NCI-H460 (cell line): ENCODE results near the gene CEND1. TPM values are rescaled to one million over a fixed set of nuclear protein-coding genes. Genes with fewer than 3 reads are reported as not detected.

Experiments used
- small RNA-seq, 2 experiments: library from RNA; depleted of rRNA; stranded (forward); fragments of <200 nt; gene quantifications; one replicate each; pipeline ENCODE3, GENCODE V24; 2014
- total RNA-seq: library from RNA; depleted of rRNA; stranded (reverse); fragments of >200 nt; shearing (Covaris generic); gene quantifications from 2 replicates; pipeline ENCODE4 v1.2.3, GENCODE V29; 2014; rRNA removed

Gene CEND1
- total RNA-seq, 1 experiment from 2014 or later, result not detected

Small RNA genes within 50 kb of the gene (small RNA-seq; reads per million reads assigned to genes)
- gene SNORA52, result 0 reads per million in 2 experiments

Other genes with a start within 250 kb of the CEND1 start
- 0.38 and 1.8 TPM in 2 replicates for gene LMNTD2, start 229.4 kb downstream of the CEND1 start, total RNA-seq
- gene RASSF7, start 229.1 kb downstream of the CEND1 start, total RNA-seq, result 3.0 and 4.3 TPM in 2 replicates
- gene PHRF1, start 213.6 kb downstream of the CEND1 start, total RNA-seq, result 9.8 and 11.4 TPM in 2 replicates
- 3.8 and 5.0 TPM in 2 replicates for gene IRF7, start 174.1 kb downstream of the CEND1 start, total RNA-seq
- gene CDHR5, start 165.1 kb downstream of the CEND1 start, total RNA-seq, result 0.05 TPM in 1 of 2 replicates, not detected in the other
- gene SCT, start 162.9 kb downstream of the CEND1 start, total RNA-seq, result not detected in 2 replicates
- gene DRD4, start 152.8 kb downstream of the CEND1 start, total RNA-seq, result 0.22 and 0.23 TPM in 2 replicates
- gene DEAF1, start 94.9 kb downstream of the CEND1 start, total RNA-seq, result 30.3 and 32.3 TPM in 2 replicates
- 6.9 and 8.9 TPM in 2 replicates for gene TMEM80, start 94.3 kb downstream of the CEND1 start, total RNA-seq
- 12.8 and 13.9 TPM in 2 replicates for gene EPS8L2, start 83.9 kb downstream of the CEND1 start, total RNA-seq
- gene TALDO1, start 42.6 kb downstream of the CEND1 start, total RNA-seq, result 383 and 408 TPM in 2 replicates
- gene GATD1, start 12.6 kb downstream of the CEND1 start, total RNA-seq, result 21.6 and 23.0 TPM in 2 replicates
- 16.2 and 20.8 TPM in 2 replicates for gene SLC25A22, start 8.2 kb upstream of the CEND1 start, total RNA-seq
- 3.1 and 3.6 TPM in 2 replicates for gene PIDD1, start 15.1 kb upstream of the CEND1 start, total RNA-seq
- gene RPLP2, start 19.9 kb upstream of the CEND1 start, total RNA-seq, result 1,205 and 1,442 TPM in 2 replicates
- gene PNPLA2, start 28.8 kb upstream of the CEND1 start, total RNA-seq, result 15.0 and 15.7 TPM in 2 replicates
- gene CRACR2B, start 37.8 kb upstream of the CEND1 start, total RNA-seq, result 5.0 and 5.5 TPM in 2 replicates
- 292 and 302 TPM in 2 replicates for gene CD151, start 42.9 kb upstream of the CEND1 start, total RNA-seq
- 143 and 174 TPM in 2 replicates for gene POLR2L, start 52.4 kb upstream of the CEND1 start, total RNA-seq
- 131 and 169 TPM in 2 replicates for gene TSPAN4, start 52.8 kb upstream of the CEND1 start, total RNA-seq
- 31.2 and 36.8 TPM in 2 replicates for gene CHID1, start 120.7 kb upstream of the CEND1 start, total RNA-seq
- gene AP2A2, start 135.8 kb upstream of the CEND1 start, total RNA-seq, result 25.1 and 35.9 TPM in 2 replicates
- gene MUC6, start 246.6 kb upstream of the CEND1 start, total RNA-seq, result not detected in 2 replicates